Stimulated activated CD4-positive, alpha-beta T cell treated with anti-CD3 and anti-CD28 coated beads, Interleukin-2, amount 100 ng/mL, for 4 hours (primary cell): ENCODE measurements around the gene PLOD3.
A peak's percentile ranks its signal among the peaks of the same experiment; 100 is the strongest.

Experiments
- DNase-seq: peaks from one replicate; pipeline ENCODE4 v3.0.0-alpha.2; 2020; ENCODE audit warnings: low read depth

The PLOD3 gene

GRCh38 chr7:101180130-101180755 lies 37.1 kb downstream of the PLOD3 start, which contains the start of gene NAT16:
NAT16 (minus strand) TSS chr7:101180293; CDS start chr7:101174807, 5,486 bp downstream.
- DNase-seq: no peak

- no peak for DNase-seq
Measured at GRCh38 chr7:101179713-101180112, 37.7 kb downstream of the PLOD3 start.

- DNase-seq: no peak
Measured at GRCh38 chr7:101179117-101179516, 38.3 kb downstream of the PLOD3 start.

GRCh38 chr7:101177644-101178043 lies 39.7 kb downstream of the PLOD3 start:
- no peak for DNase-seq

GRCh38 chr7:101175664-101176063 lies 41.7 kb downstream of the PLOD3 start:
- no peak for DNase-seq

GRCh38 chr7:101174322-101174854 lies 43.0 kb downstream of the PLOD3 start:
- DNase-seq: no peak

GRCh38 chr7:101173752-101174244 lies 43.6 kb downstream of the PLOD3 start:
- no peak for DNase-seq

- no peak for DNase-seq
Measured at GRCh38 chr7:101172854-101173751, 44.3 kb downstream of the PLOD3 start.

GRCh38 chr7:101172005-101172853 lies 45.2 kb downstream of the PLOD3 start:
- DNase-seq: no peak

- no peak for DNase-seq
Measured at GRCh38 chr7:101171442-101171837, 45.9 kb downstream of the PLOD3 start.

- no peak for DNase-seq
Measured at GRCh38 chr7:101170617-101171441, 46.6 kb downstream of the PLOD3 start.

GRCh38 chr7:101169838-101170551 lies 47.4 kb downstream of the PLOD3 start:
- DNase-seq: peak; percentile 77

- no peak for DNase-seq
Measured at GRCh38 chr7:101169110-101169837, 48.1 kb downstream of the PLOD3 start.

GRCh38 chr7:101168412-101169049 lies 48.9 kb downstream of the PLOD3 start:
- no peak for DNase-seq

- no peak for DNase-seq
Measured at GRCh38 chr7:101167645-101168411, 49.6 kb downstream of the PLOD3 start.

GRCh38 chr7:101166909-101167644 lies 50.3 kb downstream of the PLOD3 start:
- DNase-seq: no peak

GRCh38 chr7:101166648-101166908 lies 50.8 kb downstream of the PLOD3 start:
- DNase-seq: no peak
